ENCODE results near the gene RABGAP1L. TPM values are rescaled to one million over a fixed set of nuclear protein-coding genes. Genes with fewer than 3 reads are reported as not detected.

The RABGAP1L gene
- total and polyA plus RNA-seq, 2 donors (not counting 3 experiments of a cell fraction or from before 2014, with no cell fraction given): 6.4 to 22.2 TPM

DNA sequence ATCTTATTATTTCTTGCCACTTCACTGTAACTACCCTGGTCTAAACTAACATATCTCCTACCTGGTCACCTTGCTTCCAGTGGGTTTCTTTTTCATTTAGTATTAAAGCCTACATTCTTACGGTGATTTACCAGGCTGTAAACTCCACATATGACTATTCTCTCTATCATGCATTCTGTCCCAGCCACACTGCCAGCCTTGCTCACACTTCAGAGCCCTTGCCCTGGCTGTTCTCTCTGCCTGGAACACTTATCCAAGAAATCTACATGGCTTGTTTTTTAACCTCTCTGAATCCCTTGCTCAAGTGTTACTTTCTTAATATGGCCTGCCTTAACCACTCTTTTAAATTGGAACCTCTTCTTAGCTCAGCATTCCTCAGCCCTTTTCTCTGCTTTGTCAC is 501.2 kb downstream of the RABGAP1L start:
- intact Hi-C loops (cut with micrococcal nuclease) (no loop called here), dilution Hi-C loops (cut with MboI; ENCODE audit: extremely low pct_ligation_motif_present, low sequenced_read_pairs) (no loop called here)
- TF ChIP-seq CTCF (IDR thresholded peaks at IDR 0.05; ENCODE audit: extremely low read depth in 1 of 2, insufficient read depth in 1 of 2, low read depth in 1 of 2, low read length in 2 of 2): no peak
- no peak for TF ChIP-seq GATA2 (IDR thresholded peaks at IDR 0.05; ENCODE audit: insufficient read depth, insufficient read length, low read depth, low read length)
- TF ChIP-seq POLR2A (IDR thresholded peaks at IDR 0.05; ENCODE audit: low read depth, low read length): no peak
- no peak for TF ChIP-seq EZH2 (IDR thresholded peaks at IDR 0.05; ENCODE audit: borderline replicate concordance, low read depth, low read length, severe bottlenecking)
- Histone ChIP-seq H3K9ac (replicated peaks; ENCODE audit: extremely low read depth, insufficient read depth, low read length) (no peak overlapping the region), H3K36me3 (ENCODE audit: control insufficient read depth in 2 of 2, extremely low read depth in 1 of 2, insufficient read depth in 2 of 2, low read length in 2 of 2) (no peaks in the 10 kb centered on the region), H3K9me3 (replicated peaks; ENCODE audit: control insufficient read depth, insufficient read depth, low read length) (no peaks in the 10 kb centered on the region), H3K4me1 (ENCODE audit: control insufficient read depth, extremely low read depth, insufficient read depth, low read length) (no peaks in the 10 kb centered on the region), H3K9me1 (replicated peaks; ENCODE audit: control insufficient read depth, extremely low read depth, insufficient read depth, low read length) (no peaks in the 10 kb centered on the region), H4K20me1 (replicated peaks; ENCODE audit: control insufficient read depth, extremely low read depth, insufficient read depth, low read length) (no peaks in the 10 kb centered on the region), H3K4me2 (ENCODE audit: insufficient read depth, low read length) (no peak overlapping the region), H2AFZ (ENCODE audit: low read depth, low read length) (no peak overlapping the region), H3K4me3 (replicated peaks in 1 of 3; ENCODE audit: insufficient read depth in 1 of 3, low read depth in 1 of 3, low read length in 3 of 3) (no peak overlapping the region), H3K27me3 (ENCODE audit: control insufficient read depth in 2 of 2, insufficient read depth in 2 of 2, low read length in 2 of 2) (no peaks in the 10 kb centered on the region), H3K27ac (ENCODE audit: insufficient read depth, low read depth, low read length) (no peak overlapping the region), H3K79me2 (ENCODE audit: control insufficient read depth, insufficient read depth, low read length) (no peaks in the 10 kb centered on the region)
- CTCF ChIA-PET: interaction anchor here (0.9 to 1.1 kb wide), 2 partner anchors 95 to 398 kb away, joined by 3 read pairs; no protein-coding TSS in a partner anchor
- POLR2A ChIA-PET: no interaction called here
- FAIRE-seq (no peak), DNase-seq (ENCODE audit: low read depth, low spot score) (no peak)
- no TSS peak for BruUV-seq (replicated peaks)

DNA sequence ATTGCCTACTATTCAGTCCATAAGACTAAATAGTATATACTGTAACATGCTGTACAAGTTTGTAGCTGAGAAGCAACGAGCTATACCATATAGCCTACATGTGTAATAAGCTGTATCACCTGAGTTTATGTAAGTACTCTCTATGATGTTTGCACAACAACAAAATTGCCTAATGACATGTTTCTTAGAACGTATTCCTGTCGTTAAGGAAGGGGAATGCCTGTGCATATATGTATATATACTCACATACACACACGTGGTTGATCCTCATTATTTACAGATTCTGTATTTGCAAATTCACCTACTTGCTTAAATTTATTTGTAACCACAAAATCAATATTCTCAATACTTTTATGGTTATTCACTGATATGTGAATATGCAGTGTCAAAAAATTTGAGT is 504.0 kb downstream of the RABGAP1L start:
- no peaks in the 10 kb centered on the region for H3K27me3 ChIP-seq (ENCODE audit: control insufficient read depth in 2 of 2, insufficient read depth in 2 of 2, low read length in 2 of 2)
- no peaks in the 10 kb centered on the region for H3K79me2 ChIP-seq (ENCODE audit: control insufficient read depth, insufficient read depth, low read length)
- POLR2A ChIA-PET: no interaction called here
- H3K27ac ChIP-seq (ENCODE audit: insufficient read depth, low read depth, low read length): no peak overlapping the region
- H3K4me1 ChIP-seq (ENCODE audit: control insufficient read depth, extremely low read depth, insufficient read depth, low read length): no peaks in the 10 kb centered on the region
- no peak overlapping the region for H2AFZ ChIP-seq (ENCODE audit: low read depth, low read length)
- no TSS peak for BruUV-seq (replicated peaks)
- no peak overlapping the region for H3K4me2 ChIP-seq (ENCODE audit: insufficient read depth, low read length)
- intact Hi-C loops (cut with micrococcal nuclease): no loop called here
- no peaks in the 10 kb centered on the region for H4K20me1 ChIP-seq (replicated peaks; ENCODE audit: control insufficient read depth, extremely low read depth, insufficient read depth, low read length)
- H3K9me1 ChIP-seq (replicated peaks; ENCODE audit: control insufficient read depth, extremely low read depth, insufficient read depth, low read length): no peaks in the 10 kb centered on the region
- dilution Hi-C loops (cut with MboI; ENCODE audit: extremely low pct_ligation_motif_present, low sequenced_read_pairs): no loop called here
- no peak for TF ChIP-seq CTCF (IDR thresholded peaks at IDR 0.05; ENCODE audit: extremely low read depth in 1 of 2, insufficient read depth in 1 of 2, low read depth in 1 of 2, low read length in 2 of 2)
- no peak for TF ChIP-seq MYC (IDR thresholded peaks at IDR 0.05; ENCODE audit: low read depth, low read length)
- TF ChIP-seq POLR2AphosphoS5 (IDR thresholded peaks at IDR 0.05; ENCODE audit: insufficient read depth, low read depth, low read length): no peak
- no peak for TF ChIP-seq MAX (IDR thresholded peaks at IDR 0.05; ENCODE audit: insufficient read depth, insufficient read length)
- no peak for TF ChIP-seq JUN (IDR thresholded peaks at IDR 0.05; ENCODE audit: borderline replicate concordance, insufficient read depth, insufficient read length, low read depth)
- TF ChIP-seq EZH2 (IDR thresholded peaks at IDR 0.05; ENCODE audit: borderline replicate concordance, low read depth, low read length, severe bottlenecking): no peak
- TF ChIP-seq FOS (IDR thresholded peaks at IDR 0.05; ENCODE audit: borderline replicate concordance, insufficient read depth, low read length): no peak
- no peak for TF ChIP-seq POLR2A (IDR thresholded peaks at IDR 0.05; ENCODE audit: low read depth, low read length)
- no peak overlapping the region for H3K9ac ChIP-seq (replicated peaks; ENCODE audit: extremely low read depth, insufficient read depth, low read length)
- no peak for DNase-seq (ENCODE audit: low read depth, low spot score)
- no peaks in the 10 kb centered on the region for H3K36me3 ChIP-seq (ENCODE audit: control insufficient read depth in 2 of 2, extremely low read depth in 1 of 2, insufficient read depth in 2 of 2, low read length in 2 of 2)
- no peaks in the 10 kb centered on the region for H3K9me3 ChIP-seq (replicated peaks; ENCODE audit: control insufficient read depth, insufficient read depth, low read length)
- CTCF ChIA-PET: no interaction called here
- FAIRE-seq: no peak
- no peak overlapping the region for H3K4me3 ChIP-seq (replicated peaks in 1 of 3; ENCODE audit: insufficient read depth in 1 of 3, low read depth in 1 of 3, low read length in 3 of 3)

Data from endothelial cell of umbilical vein (primary cell).